Neural cell (in vitro differentiated cells): ENCODE data around the gene HUNK.

ENCODE experiments used
- EP300 ChIP-seq: fragments of 450-650 bp; conservative IDR thresholded peaks from 2 replicates; pipeline ENCODE4 v1.6.1; 2014; ENCODE audit warnings: antibody characterized with exemption, mild to moderate bottlenecking, moderate library complexity; ENCODE audit not compliant: poor library complexity, severe bottlenecking
- EZH2 ChIP-seq: fragments of 200-600, 300-800 bp; shearing (Covaris generic), sonication (generic); IDR thresholded peaks from 2 replicates; pipeline ENCODE4 v1.6.1; 2014; ENCODE audit warnings: antibody characterized with exemption, low read length, borderline replicate concordance, mild to moderate bottlenecking; ENCODE audit not compliant: insufficient read depth, poor library complexity, severe bottlenecking
- POLR2AphosphoS5 ChIP-seq: IDR thresholded peaks from 2 replicates; pipeline ENCODE4 v1.6.1; 2012
- TAF1 ChIP-seq: IDR thresholded peaks from 2 replicates; pipeline ENCODE4 v1.6.1; 2012; ENCODE audit warnings: low read depth
- TF ChIP-seq, protein P1 (sequence below): fragments of 450-650 bp; IDR thresholded peaks from 2 replicates; pipeline ENCODE4 v1.5.1; 2014; ENCODE audit warnings: antibody characterized with exemption, mild to moderate bottlenecking, moderate library complexity; ENCODE audit not compliant: poor library complexity, severe bottlenecking

DNA sequence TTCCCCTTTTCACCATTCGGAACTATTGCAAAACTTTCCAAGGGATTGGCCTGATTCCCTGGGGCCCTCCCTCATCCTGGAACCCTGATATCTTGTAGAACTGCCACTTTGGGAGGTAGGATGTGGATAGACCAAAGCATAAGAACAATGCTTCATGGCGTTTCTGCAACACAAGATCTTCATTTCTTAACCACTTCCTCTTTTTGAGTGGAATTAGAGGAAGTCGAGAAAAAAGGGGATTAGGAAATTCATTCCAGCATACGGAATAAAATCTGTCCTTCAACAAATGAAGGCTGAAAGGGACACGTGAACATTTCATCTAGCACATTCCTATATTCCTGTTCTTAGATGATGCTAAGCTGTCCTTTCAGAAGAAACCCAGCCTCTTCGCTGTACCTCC lies 149.3 kb downstream of the HUNK start:
- TF ChIP-seq, protein P1, sequence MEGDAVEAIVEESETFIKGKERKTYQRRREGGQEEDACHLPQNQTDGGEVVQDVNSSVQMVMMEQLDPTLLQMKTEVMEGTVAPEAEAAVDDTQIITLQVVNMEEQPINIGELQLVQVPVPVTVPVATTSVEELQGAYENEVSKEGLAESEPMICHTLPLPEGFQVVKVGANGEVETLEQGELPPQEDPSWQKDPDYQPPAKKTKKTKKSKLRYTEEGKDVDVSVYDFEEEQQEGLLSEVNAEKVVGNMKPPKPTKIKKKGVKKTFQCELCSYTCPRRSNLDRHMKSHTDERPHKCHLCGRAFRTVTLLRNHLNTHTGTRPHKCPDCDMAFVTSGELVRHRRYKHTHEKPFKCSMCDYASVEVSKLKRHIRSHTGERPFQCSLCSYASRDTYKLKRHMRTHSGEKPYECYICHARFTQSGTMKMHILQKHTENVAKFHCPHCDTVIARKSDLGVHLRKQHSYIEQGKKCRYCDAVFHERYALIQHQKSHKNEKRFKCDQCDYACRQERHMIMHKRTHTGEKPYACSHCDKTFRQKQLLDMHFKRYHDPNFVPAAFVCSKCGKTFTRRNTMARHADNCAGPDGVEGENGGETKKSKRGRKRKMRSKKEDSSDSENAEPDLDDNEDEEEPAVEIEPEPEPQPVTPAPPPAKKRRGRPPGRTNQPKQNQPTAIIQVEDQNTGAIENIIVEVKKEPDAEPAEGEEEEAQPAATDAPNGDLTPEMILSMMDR: no peak
- TF ChIP-seq POLR2AphosphoS5 (no peak), TAF1 (no peak), EP300 (no peak), EZH2 (no peak)
